Endometrial microvascular endothelial cells (primary cell): Measurements from ENCODE around the gene OR51A2. TPM values are rescaled to one million over a fixed set of nuclear protein-coding genes. Genes with fewer than 3 reads are reported as not detected.
"Not testable (repeated sequence)": the region's sequence is repeated elsewhere in the genome, so short reads cannot be mapped to it uniquely, and the experiment has no call there.

Source experiments
- in situ Hi-C: cut with HindIII; loops from 2 replicates; pipeline ENCODE4 v1.10.0; 2017; ENCODE audit warnings: low sequenced_read_pairs, low pct_unique_long_range_greater_than_20kb; ENCODE audit errors: inconsistent ontology term
- total RNA-seq: library from RNA; depleted of rRNA; stranded (reverse); fragments of >200 nt; gene quantifications from one replicate; pipeline ENCODE4 v1.2.3, GENCODE V29; 2015; ENCODE audit errors: inconsistent ontology term

OR51A2 gene
- total RNA-seq = not detected

GRCh38 chr11:4955613-4956012 lies at the start of gene OR51A2:
Gene OR51A2, minus strand, starts transcription at chr11:4955713. Its CDS starts 0 bp downstream, at chr11:4955713.
- in situ Hi-C loops = not testable (repeated sequence)

GRCh38 chr11:5004424-5005274 lies 49.1 kb upstream of the OR51A2 start:
- in situ Hi-C loops = no loop called here

- in situ Hi-C loops = no loop called here
Observed at GRCh38 chr11:4994551-4994950, 39.0 kb upstream of the OR51A2 start, which contains the start of gene OR51L1. Gene OR51L1, plus strand, starts transcription at chr11:4994851. Its CDS starts 4,132 bp downstream, at chr11:4998983.

GRCh38 chr11:4991060-4991459 lies 35.5 kb upstream of the OR51A2 start:
- in situ Hi-C loops = no loop called here

- in situ Hi-C loops = no loop called here
Observed at GRCh38 chr11:4983841-4984240, 28.3 kb upstream of the OR51A2 start.

GRCh38 chr11:4982678-4983077 lies 27.2 kb upstream of the OR51A2 start:
- in situ Hi-C loops = no loop called here

- in situ Hi-C loops = no loop called here
Observed at GRCh38 chr11:4979036-4979435, 23.5 kb upstream of the OR51A2 start.

- in situ Hi-C loops = no loop called here
Observed at GRCh38 chr11:4975436-4975835, 19.9 kb upstream of the OR51A2 start.

GRCh38 chr11:4962816-4963215 lies 7.3 kb upstream of the OR51A2 start:
- in situ Hi-C loops = no loop called here

GRCh38 chr11:4960877-4961276 lies 5.4 kb upstream of the OR51A2 start:
- in situ Hi-C loops = no loop called here

GRCh38 chr11:4957396-4957795 lies 1.9 kb upstream of the OR51A2 start:
- in situ Hi-C loops = no loop called here

GRCh38 chr11:4947505-4947904 lies 8.0 kb downstream of the OR51A2 start, which contains the start of gene OR51A4:
Gene OR51A4, minus strand, starts transcription at chr11:4947605. Its CDS starts 505 bp downstream, at chr11:4947100.
- in situ Hi-C loops = no loop called here

GRCh38 chr11:4936745-4937144 lies 18.8 kb downstream of the OR51A2 start:
- in situ Hi-C loops = no loop called here

GRCh38 chr11:4932751-4933150 lies 22.8 kb downstream of the OR51A2 start:
- in situ Hi-C loops = no loop called here

- in situ Hi-C loops = no loop called here
Observed at GRCh38 chr11:4926608-4927007, 28.9 kb downstream of the OR51A2 start.

- in situ Hi-C loops = no loop called here
Observed at GRCh38 chr11:4924239-4924638, 31.3 kb downstream of the OR51A2 start, which contains the start of gene OR51G1. Gene OR51G1, minus strand, starts transcription at chr11:4924339. Its CDS starts 0 bp downstream, at chr11:4924339.

GRCh38 chr11:4922304-4922703 lies 33.2 kb downstream of the OR51A2 start:
- in situ Hi-C loops = no loop called here

- in situ Hi-C loops = no loop called here
Observed at GRCh38 chr11:4921796-4922195, 33.7 kb downstream of the OR51A2 start.

GRCh38 chr11:4919250-4919649 lies 36.3 kb downstream of the OR51A2 start, which contains the start of gene OR51G2:
Gene OR51G2, minus strand, starts transcription at chr11:4919350. Its CDS starts 3,687 bp downstream, at chr11:4915663.
- in situ Hi-C loops = no loop called here

GRCh38 chr11:4916581-4916980 lies 38.9 kb downstream of the OR51A2 start:
- in situ Hi-C loops = no loop called here
